Measurements from ENCODE around the gene MFAP4. TPM values are rescaled to one million over a fixed set of nuclear protein-coding genes. Genes with fewer than 3 reads are reported as not detected.
A peak's percentile ranks its signal among the peaks of the same experiment; 100 is the strongest.

The MFAP4 gene
- polyA plus RNA-seq, 3 donors = 0.12 to 0.73 (median 0.12) TPM

GRCh38 chr17:19363460-19364035 is 23.4 kb downstream of the MFAP4 start:
- intact Hi-C loops (cut with micrococcal nuclease) = loop anchor here (1.0 to 10.0 kb wide), 5 partner anchors 15 to 404 kb away; partner anchors contain the start of genes ALDH3A2 (in 2 of the 2), MAPK7 (in 1 of the 2) and RNF112 (in 1 of the 2)
- peak overlapping the region in 1 of 2 donors; percentile 65 for H3K4me3 Mint-ChIP-seq
- peaks cover 18 to 56% (median 45%) of the 10 kb centered on the region in 3 donors for H3K27me3 Mint-ChIP-seq (ENCODE audit: low read depth in 3 of 3)
- Histone ChIP-seq H3K27ac (ENCODE audit: low read depth in 1 of 2, low read length in 2 of 2) (no peak overlapping the region), H4K20me1 (ENCODE audit: insufficient read depth, low read length) (no peaks in the 10 kb centered on the region), H3K27me3 (ENCODE audit: control insufficient read depth in 2 of 2, insufficient read depth in 2 of 2, low read length in 2 of 2) (peaks cover 0 to 31% of the 10 kb centered on the region in 2 donors), H3K36me3 (replicated peaks in 1 of 2; ENCODE audit: control insufficient read depth in 1 of 2, insufficient read depth in 2 of 2, low read length in 2 of 2) (no peaks in the 10 kb centered on the region), H3K4me1 (ENCODE audit: control insufficient read depth in 1 of 2, insufficient read depth in 2 of 2, low read length in 2 of 2) (peaks cover 16 to 22% of the 10 kb centered on the region in 2 donors), H2AFZ (ENCODE audit: insufficient read depth, low read depth, low read length, poor library complexity, severe bottlenecking) (no peak overlapping the region), H3K9ac (ENCODE audit: insufficient read depth, low read length, poor library complexity, severe bottlenecking) (no peak overlapping the region), H3K4me3 (replicated peaks in 1 of 3; ENCODE audit: low read depth in 2 of 3, low read length in 3 of 3) (no peak overlapping the region), H3K79me2 (ENCODE audit: insufficient read depth, low read length) (no peaks in the 10 kb centered on the region), H3K9me3 (replicated peaks in 1 of 2; ENCODE audit: control insufficient read depth in 1 of 2, insufficient read depth in 1 of 2, low read length in 2 of 2) (no peaks in the 10 kb centered on the region), H3K4me2 (replicated peaks; ENCODE audit: extremely low read depth, low read length, poor library complexity, severe bottlenecking) (no peak overlapping the region)
- peaks cover 22% of the 10 kb centered on the region for H3K4me1 Mint-ChIP-seq
- H3K9me3 Mint-ChIP-seq = no peaks in the 10 kb centered on the region
- no peaks in the 10 kb centered on the region for H3K36me3 Mint-ChIP-seq
- H3K27ac Mint-ChIP-seq = peak overlapping the region in 1 of 7 donors; percentile 32
- no peak for TF ChIP-seq CTCF (IDR thresholded peaks at IDR 0.05)
- 62% methylated on average over 4 of the region's 6 CpGs for WGBS (ENCODE audit: insufficient coverage)
- no peak for DNase-seq

DNA sequence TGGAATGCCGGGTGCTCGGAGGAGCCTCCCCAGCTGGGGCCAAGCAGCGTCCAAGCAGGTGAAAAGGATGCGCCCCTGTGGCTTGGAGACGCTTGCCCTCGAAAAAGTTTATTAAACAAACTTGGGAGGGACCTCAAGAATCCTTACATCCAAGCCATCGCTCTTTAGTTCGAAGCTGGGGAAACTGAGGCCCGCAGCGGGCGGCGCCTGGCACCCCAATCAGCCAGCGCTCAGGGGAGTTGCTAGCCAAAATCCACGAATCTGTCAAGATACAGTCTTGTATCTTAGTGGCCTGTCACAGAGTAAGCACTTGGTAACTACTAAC is 23.9 kb downstream of the MFAP4 start:
- H3K27ac Mint-ChIP-seq = peak overlapping the region in 3 of 7 donors; percentile 89 to 90 (median 89)
- no peaks in the 10 kb centered on the region for H3K9me3 Mint-ChIP-seq
- Histone ChIP-seq H3K79me2 (ENCODE audit: insufficient read depth, low read length) (no peaks in the 10 kb centered on the region), H3K9me3 (replicated peaks in 1 of 2; ENCODE audit: control insufficient read depth in 1 of 2, insufficient read depth in 1 of 2, low read length in 2 of 2) (no peaks in the 10 kb centered on the region), H2AFZ (ENCODE audit: insufficient read depth, low read depth, low read length, poor library complexity, severe bottlenecking) (peak overlapping the region; percentile 89), H3K27ac (ENCODE audit: low read depth in 1 of 2, low read length in 2 of 2) (no peak overlapping the region), H3K4me2 (replicated peaks; ENCODE audit: extremely low read depth, low read length, poor library complexity, severe bottlenecking) (peak overlapping the region; percentile 77), H3K9ac (ENCODE audit: insufficient read depth, low read length, poor library complexity, severe bottlenecking) (peak overlapping the region; percentile 23), H3K27me3 (ENCODE audit: control insufficient read depth in 2 of 2, insufficient read depth in 2 of 2, low read length in 2 of 2) (peaks cover 0 to 31% of the 10 kb centered on the region in 2 donors), H4K20me1 (ENCODE audit: insufficient read depth, low read length) (no peaks in the 10 kb centered on the region), H3K4me1 (ENCODE audit: control insufficient read depth in 1 of 2, insufficient read depth in 2 of 2, low read length in 2 of 2) (peaks cover 11 to 17% of the 10 kb centered on the region in 2 donors), H3K4me3 (replicated peaks in 1 of 3; ENCODE audit: low read depth in 2 of 3, low read length in 3 of 3) (peak overlapping the region in 2 of 3 experiments; percentile 71 to 77), H3K36me3 (replicated peaks in 1 of 2; ENCODE audit: control insufficient read depth in 1 of 2, insufficient read depth in 2 of 2, low read length in 2 of 2) (no peaks in the 10 kb centered on the region)
- WGBS (ENCODE audit: insufficient coverage) = 55% methylated on average over 12 of the region's 14 CpGs
- peaks cover 18 to 51% (median 40%) of the 10 kb centered on the region in 3 donors for H3K27me3 Mint-ChIP-seq (ENCODE audit: low read depth in 3 of 3)
- H3K36me3 Mint-ChIP-seq = no peaks in the 10 kb centered on the region
- no peak for DNase-seq
- H3K4me3 Mint-ChIP-seq = no peak overlapping the region
- TF ChIP-seq CTCF (IDR thresholded peaks at IDR 0.05) = peak; percentile 55
- peaks cover 17% of the 10 kb centered on the region for H3K4me1 Mint-ChIP-seq
- intact Hi-C loops (cut with micrococcal nuclease) = loop anchor here (1.0 to 10.0 kb wide), 5 partner anchors 16 to 404 kb away; partner anchors contain the start of genes ALDH3A2 (in 2 of the 2), MAPK7 (in 1 of the 2) and RNF112 (in 1 of the 2)
